Fibroblast of mammary gland (primary cell): ENCODE measurements around the gene SPSB4.

ENCODE experiments used
- DNase-seq: peaks from one replicate; pipeline ENCODE4 v3.0.0-alpha.2; 2010; ENCODE audit warnings: low read depth
- H3K4me3 ChIP-seq: 2 replicates; pipeline ENCODE4 v1.5.1; 2011; ENCODE audit warnings: low read depth, mild to moderate bottlenecking, low read length, moderate library complexity; ENCODE audit not compliant: control insufficient read depth
- CTCF ChIP-seq: conservative IDR thresholded peaks from 2 replicates; pipeline ENCODE4 v1.5.1; 2011; ENCODE audit warnings: low read depth, low read length, inconsistent platforms; ENCODE audit not compliant: control insufficient read depth, insufficient read depth

Gene SPSB4

GRCh38 chr3:141146979-141147470 is 95.9 kb downstream of the SPSB4 start:
- no peak overlapping the region for H3K4me3 ChIP-seq

GRCh38 chr3:141147657-141148056 is 96.5 kb downstream of the SPSB4 start:
- H3K4me3 ChIP-seq: no peak overlapping the region
- no peak for TF ChIP-seq CTCF
- no peak for DNase-seq

More at GRCh38 chr3:141146979-141147470, 95.9 kb downstream of the SPSB4 start:
- no peak for TF ChIP-seq CTCF
- DNase-seq: no peak

- H3K4me3 ChIP-seq: no peak overlapping the region
- TF ChIP-seq CTCF: no peak
Measured at GRCh38 chr3:141148169-141148568, 97.0 kb downstream of the SPSB4 start.

DNA sequence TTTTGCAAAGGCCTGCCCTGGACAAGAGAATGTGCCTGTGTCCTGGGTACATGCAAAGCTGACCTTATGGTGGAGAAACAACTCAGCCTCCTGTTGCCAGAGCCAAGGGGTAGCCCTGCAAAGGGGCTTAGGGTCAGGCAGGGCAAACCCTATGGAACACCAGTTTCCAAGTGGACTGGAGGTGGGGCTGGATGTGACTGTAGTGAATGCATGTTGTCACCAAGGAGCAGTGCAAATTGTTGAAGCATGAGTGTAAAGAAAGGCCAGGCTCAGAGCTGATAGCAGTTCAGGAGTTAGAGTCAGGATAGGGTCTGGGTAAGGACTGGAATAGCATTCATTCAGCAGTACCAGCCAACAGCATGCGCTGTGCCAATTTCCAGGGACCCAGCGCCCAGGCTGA is 97.6 kb downstream of the SPSB4 start:
- no peak overlapping the region for H3K4me3 ChIP-seq
- no peak for TF ChIP-seq CTCF
- DNase-seq: no peak

More at GRCh38 chr3:141148169-141148568, 97.0 kb downstream of the SPSB4 start:
- DNase-seq: no peak

- DNase-seq: no peak
- H3K4me3 ChIP-seq: no peak overlapping the region
- TF ChIP-seq CTCF: no peak
Measured at GRCh38 chr3:141150081-141150830, 99.1 kb downstream of the SPSB4 start.

GRCh38 chr3:141150931-141151330 is 99.8 kb downstream of the SPSB4 start:
- TF ChIP-seq CTCF: no peak
- no peak overlapping the region for H3K4me3 ChIP-seq
- DNase-seq: no peak

GRCh38 chr3:141151439-141151838 is 100.3 kb downstream of the SPSB4 start:
- DNase-seq: peak; percentile 12
- no peak for TF ChIP-seq CTCF
- no peak overlapping the region for H3K4me3 ChIP-seq
